ENCODE measurements around the gene STX17.

Gene STX17

GRCh38 chr9:100012279-100012678, 105.8 kb downstream of the STX17 start:
- peaks cover 5% of the 10 kb centered on the region for H3K36me3 ChIP-seq (ENCODE audit: control insufficient read depth, insufficient read depth, low read length)
- H3K27me3 ChIP-seq (replicated peaks; ENCODE audit: control insufficient read depth, insufficient read depth, low read length) = no peaks in the 10 kb centered on the region
- H3K4me3 ChIP-seq (replicated peaks; ENCODE audit: low read depth, low read length) = no peak overlapping the region
- no peak for TF ChIP-seq CTCF (IDR thresholded peaks at IDR 0.05; ENCODE audit: insufficient read depth, low read length, poor library complexity, severe bottlenecking)
- no peak for DNase-seq (ENCODE audit: extremely low read depth, insufficient read length)

- no peak for DNase-seq (ENCODE audit: extremely low read depth, insufficient read length)
- no peaks in the 10 kb centered on the region for H3K27me3 ChIP-seq (replicated peaks; ENCODE audit: control insufficient read depth, insufficient read depth, low read length)
- no peak for TF ChIP-seq CTCF (IDR thresholded peaks at IDR 0.05; ENCODE audit: insufficient read depth, low read length, poor library complexity, severe bottlenecking)
- peaks cover 3% of the 10 kb centered on the region for H3K36me3 ChIP-seq (ENCODE audit: control insufficient read depth, insufficient read depth, low read length)
- no peak overlapping the region for H3K4me3 ChIP-seq (replicated peaks; ENCODE audit: low read depth, low read length)
Measured at GRCh38 chr9:100013573-100013972, 107.1 kb downstream of the STX17 start.

- H3K36me3 ChIP-seq (ENCODE audit: control insufficient read depth, insufficient read depth, low read length) = peaks cover 3% of the 10 kb centered on the region
- no peak for DNase-seq (ENCODE audit: extremely low read depth, insufficient read length)
- no peak overlapping the region for H3K4me3 ChIP-seq (replicated peaks; ENCODE audit: low read depth, low read length)
- no peaks in the 10 kb centered on the region for H3K27me3 ChIP-seq (replicated peaks; ENCODE audit: control insufficient read depth, insufficient read depth, low read length)
- TF ChIP-seq CTCF (IDR thresholded peaks at IDR 0.05; ENCODE audit: insufficient read depth, low read length, poor library complexity, severe bottlenecking) = no peak
Measured at GRCh38 chr9:100014846-100015245, 108.4 kb downstream of the STX17 start.

- no peak for DNase-seq (ENCODE audit: extremely low read depth, insufficient read length)
- Histone ChIP-seq H3K27me3 (replicated peaks; ENCODE audit: control insufficient read depth, insufficient read depth, low read length) (no peaks in the 10 kb centered on the region), H3K4me3 (replicated peaks; ENCODE audit: low read depth, low read length) (no peak overlapping the region), H3K36me3 (ENCODE audit: control insufficient read depth, insufficient read depth, low read length) (peaks cover 3% of the 10 kb centered on the region)
- no peak for TF ChIP-seq CTCF (IDR thresholded peaks at IDR 0.05; ENCODE audit: insufficient read depth, low read length, poor library complexity, severe bottlenecking)
Measured at GRCh38 chr9:100019541-100019940, 113.1 kb downstream of the STX17 start.

All from GM06990 (cell line).